Body of pancreas (tissue), 4 donors: ENCODE results near the gene CLEC4C. TPM values are rescaled to one million over a fixed set of nuclear protein-coding genes. Genes with fewer than 3 reads are reported as not detected.
A peak's percentile ranks its signal among the peaks of the same experiment; 100 is the strongest.

Experiments used
- ATAC-seq: fragments of 150-250 bp; one replicate; pipeline ENCODE4 v1.9.1; 2016
- DNase-seq, 4 donors: peaks; one replicate each; pipeline ENCODE4 v3.0.0-alpha.2; 2019
- H3K27ac ChIP-seq, 4 donors: fragments of 200-600 bp; sonication (generic); 1 replicate in 3 of 4; 2 replicates in 1 of 4; pipeline versions ENCODE4 v1.5.1 to v1.6.1; 2016 to 2019; ENCODE audit warnings: mild to moderate bottlenecking in 1 of 4, mixed read lengths in 1 of 4, moderate library complexity in 1 of 4
- H3K27me3 ChIP-seq, 2 donors: fragments of 200-600 bp; sonication (generic); one replicate each; pipeline ENCODE4 v1.6.0; 2016; ENCODE audit warnings: mild to moderate bottlenecking in 1 of 2
- H3K36me3 ChIP-seq, 2 donors: fragments of 200-600 bp; sonication (generic); replicated peaks in 1 of 2; 2 replicates each; pipeline ENCODE4 v1.5.1; 2016; ENCODE audit warnings: low read depth in 2 of 2; ENCODE audit not compliant: insufficient read depth in 1 of 2
- H3K4me1 ChIP-seq: fragments of 200-600 bp; sonication (generic); one replicate; pipeline ENCODE4 v1.6.0; 2016
- H3K4me3 ChIP-seq, 2 donors: fragments of 200-600 bp; sonication (generic); 1 replicate in 1 of 2; 2 replicates in 1 of 2; pipeline ENCODE4 v1.5.1; 2016 to 2019
- H3K9me3 ChIP-seq, 3 donors: fragments of 200-600 bp; sonication (generic); 1 replicate in 2 of 3; 2 replicates in 1 of 3; pipeline ENCODE4 v1.5.1; 2016
- CTCF ChIP-seq, 7 experiments: fragments of 450-650 bp in 4 of 7; fragments of 200-600 bp in 3 of 7; sonication (generic) in 3 of 7; IDR thresholded peaks; one replicate each; pipeline ENCODE4 v1.5.1; 2016 to 2019; ENCODE audit warnings: antibody characterized with exemption in 7 of 7
- POLR2A ChIP-seq, 3 donors: fragments of 450-650 bp; IDR thresholded peaks; one replicate each; pipeline ENCODE4 v1.6.1; 2016; ENCODE audit warnings: antibody characterized with exemption in 3 of 3, mild to moderate bottlenecking in 2 of 3
- WGBS, 2 donors: methylation state at CpG; one replicate each; pipeline ENCODE4 v1.1.5; 2017; 5-methylcytosine and 5-hydroxymethylcytosine counted together
- intact Hi-C: fragments of 100-400 bp; cut with DNase I; formaldehyde crosslinking; loops from one replicate; pipeline ENCODE4 v1.15.1; 2023
- total RNA-seq, 2 donors: library from RNA; depleted of rRNA; stranded (reverse); fragments of >200 nt; gene quantifications; one replicate each; pipeline ENCODE4 v1.1.0, GENCODE V29; 2016

The CLEC4C gene
- total RNA-seq, 2 donors from 2014 or later = not detected

GRCh38 chr12:7729746-7730145 lies 17.4 kb downstream of the CLEC4C start:
- no peak for DNase-seq
- Histone ChIP-seq H3K27me3 (no peaks in the 10 kb centered on the region), H3K4me3 (no peak overlapping the region), H3K27ac (no peak overlapping the region), H3K9me3 (no peaks in the 10 kb centered on the region), H3K4me1 (no peaks in the 10 kb centered on the region), H3K36me3 (no peaks in the 10 kb centered on the region)
- WGBS, 2 donors = 13 to 23% methylated on average over 4 of the region's 4 CpGs
- no peak for TF ChIP-seq POLR2A (IDR thresholded peaks at IDR 0.05)
- no peak for TF ChIP-seq CTCF (IDR thresholded peaks at IDR 0.05)
- intact Hi-C loops = no loop called here
- no peak for ATAC-seq

GRCh38 chr12:7723926-7724325 lies 23.2 kb downstream of the CLEC4C start:
- H3K36me3 ChIP-seq = no peaks in the 10 kb centered on the region
- ATAC-seq (no peak), DNase-seq (no peak)
- no peaks in the 10 kb centered on the region for H3K9me3 ChIP-seq
- TF ChIP-seq CTCF (IDR thresholded peaks at IDR 0.05) = no peak
- H3K4me3 ChIP-seq = no peak overlapping the region
- intact Hi-C loops = no loop called here
- H3K27ac ChIP-seq = no peak overlapping the region
- WGBS, 2 donors = 59 to 63% methylated on average over 3 of the region's 3 CpGs
- no peaks in the 10 kb centered on the region for H3K4me1 ChIP-seq
- no peaks in the 10 kb centered on the region for H3K27me3 ChIP-seq

GRCh38 chr12:7719946-7720730 lies 27.0 kb downstream of the CLEC4C start:
- ATAC-seq = no peak
- no peak for TF ChIP-seq POLR2A (IDR thresholded peaks at IDR 0.05)
- no peak for TF ChIP-seq CTCF (IDR thresholded peaks at IDR 0.05)
- H3K4me3 ChIP-seq = no peak overlapping the region

GRCh38 chr12:7716381-7716780 lies 30.8 kb downstream of the CLEC4C start:
- Histone ChIP-seq H3K9me3 (no peaks in the 10 kb centered on the region), H3K4me1 (no peaks in the 10 kb centered on the region), H3K27me3 (no peaks in the 10 kb centered on the region), H3K27ac (no peak overlapping the region), H3K4me3 (no peak overlapping the region), H3K36me3 (no peaks in the 10 kb centered on the region)
- peak in 3 of 7 experiments; percentile 34 to 36 (median 35) for TF ChIP-seq CTCF (IDR thresholded peaks at IDR 0.05)
- TF ChIP-seq POLR2A (IDR thresholded peaks at IDR 0.05) = no peak
- DNase-seq (no peak), ATAC-seq (no peak)
- WGBS, 2 donors = 4 to 7% methylated on average over 5 of the region's 5 CpGs
- intact Hi-C loops = no loop called here

More at GRCh38 chr12:7719946-7720730, 27.0 kb downstream of the CLEC4C start:
- no peaks in the 10 kb centered on the region for H3K36me3 ChIP-seq
- H3K9me3 ChIP-seq = no peaks in the 10 kb centered on the region
- 56 to 57% methylated on average over 15 of the region's 15 CpGs for WGBS, 2 donors
- no peak overlapping the region for H3K27ac ChIP-seq
- DNase-seq = no peak
- H3K4me1 ChIP-seq = no peaks in the 10 kb centered on the region
- intact Hi-C loops = no loop called here
- H3K27me3 ChIP-seq = no peaks in the 10 kb centered on the region
